ENCODE data around the gene JAKMIP2.
"Not testable (repeated sequence)": the region's sequence is repeated elsewhere in the genome, so short reads cannot be mapped to it uniquely, and the experiment has no call there.

JAKMIP2 gene

GRCh38 chr5:147743012-147743411 lies 39.5 kb downstream of the JAKMIP2 start:
- no peak for DNase-seq

- no peak for DNase-seq
Measured at GRCh38 chr5:147742151-147742550, 40.4 kb downstream of the JAKMIP2 start.

DNA sequence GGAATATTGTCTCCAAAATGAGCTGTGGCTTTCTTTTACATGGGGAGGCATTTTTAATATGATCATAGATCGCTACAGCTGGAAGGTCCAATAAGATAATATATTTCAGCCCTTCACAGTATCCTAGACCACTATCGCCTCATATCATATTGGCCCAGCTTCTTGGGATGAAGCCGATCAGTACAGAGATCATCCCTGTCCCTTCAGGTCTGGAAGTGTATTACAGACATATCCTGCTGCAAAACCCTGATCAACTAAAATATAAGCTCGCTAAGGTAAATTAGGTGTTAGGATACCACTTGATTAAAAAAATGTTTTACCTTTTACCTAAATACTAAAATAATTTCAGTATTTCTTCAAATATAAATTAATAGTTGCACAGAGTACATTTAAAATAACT lies 41.7 kb downstream of the JAKMIP2 start:
- DNase-seq = no peak

DNA sequence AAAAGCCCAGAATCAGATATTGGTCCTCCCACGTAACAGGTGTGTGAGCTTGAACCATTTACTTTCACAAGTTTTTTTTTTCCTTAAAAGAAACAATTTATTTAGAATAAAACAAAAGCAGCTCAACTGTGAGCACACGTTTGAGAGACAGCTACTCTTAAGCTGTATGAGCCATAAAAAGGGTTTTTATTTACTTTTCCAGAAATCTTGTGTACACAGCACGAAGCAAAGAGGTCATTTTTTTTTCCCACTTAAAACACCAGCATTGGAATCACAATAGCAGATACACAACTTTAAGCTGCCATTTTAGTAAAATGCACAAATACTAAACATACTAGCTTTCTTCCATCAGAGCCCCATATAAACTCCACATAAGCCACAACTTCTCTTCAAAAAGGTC lies 44.6 kb downstream of the JAKMIP2 start:
- no peak for DNase-seq

DNA sequence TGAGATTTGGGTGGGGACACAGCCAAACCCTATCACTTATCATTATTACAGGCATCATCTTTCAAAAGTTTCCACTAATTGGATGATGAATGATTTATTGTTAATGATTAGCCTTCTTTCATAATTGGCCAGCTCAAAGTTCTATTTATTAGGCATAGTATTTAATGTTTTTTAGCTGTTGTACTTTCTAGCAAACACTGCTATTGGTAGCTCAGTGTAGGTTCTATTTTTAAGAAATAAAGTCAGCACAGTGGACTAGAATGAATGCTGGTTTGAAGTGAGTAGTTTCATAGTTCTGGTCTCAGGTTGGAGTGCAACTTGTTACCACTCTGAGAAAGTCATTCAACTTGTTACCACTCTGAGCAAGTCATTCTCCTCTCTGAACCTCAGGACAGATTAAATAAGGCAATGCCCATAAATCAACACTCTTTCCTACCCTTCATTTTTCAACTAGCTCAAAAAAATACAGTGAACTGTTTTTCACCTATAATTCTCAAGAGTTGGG lies 46.9 kb downstream of the JAKMIP2 start:
- DNase-seq = no peak

DNA sequence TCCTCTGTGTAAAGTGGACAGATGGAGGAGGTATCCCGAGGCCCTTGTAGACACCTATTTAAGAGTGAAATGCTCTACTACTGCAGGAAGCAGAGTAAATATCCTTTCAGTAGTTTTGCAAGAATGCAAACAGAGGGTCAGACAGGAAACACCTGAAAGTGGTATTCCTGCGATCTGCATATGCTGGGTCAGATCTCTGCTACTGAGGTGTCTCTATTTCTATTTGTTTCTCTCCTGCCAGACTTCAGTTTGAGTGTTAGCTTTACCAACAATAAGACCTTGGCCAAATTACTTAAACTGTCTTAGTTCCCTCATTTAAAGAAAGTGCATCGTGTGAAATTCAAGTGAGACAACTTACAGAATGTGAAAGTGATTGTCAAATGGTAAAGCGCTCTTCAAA lies 47.6 kb downstream of the JAKMIP2 start:
- DNase-seq = no peak

- no peak for DNase-seq
Measured at GRCh38 chr5:147733075-147733474, 49.5 kb downstream of the JAKMIP2 start.

- DNase-seq = no peak
Measured at GRCh38 chr5:147732291-147732883, 50.1 kb downstream of the JAKMIP2 start.

DNA sequence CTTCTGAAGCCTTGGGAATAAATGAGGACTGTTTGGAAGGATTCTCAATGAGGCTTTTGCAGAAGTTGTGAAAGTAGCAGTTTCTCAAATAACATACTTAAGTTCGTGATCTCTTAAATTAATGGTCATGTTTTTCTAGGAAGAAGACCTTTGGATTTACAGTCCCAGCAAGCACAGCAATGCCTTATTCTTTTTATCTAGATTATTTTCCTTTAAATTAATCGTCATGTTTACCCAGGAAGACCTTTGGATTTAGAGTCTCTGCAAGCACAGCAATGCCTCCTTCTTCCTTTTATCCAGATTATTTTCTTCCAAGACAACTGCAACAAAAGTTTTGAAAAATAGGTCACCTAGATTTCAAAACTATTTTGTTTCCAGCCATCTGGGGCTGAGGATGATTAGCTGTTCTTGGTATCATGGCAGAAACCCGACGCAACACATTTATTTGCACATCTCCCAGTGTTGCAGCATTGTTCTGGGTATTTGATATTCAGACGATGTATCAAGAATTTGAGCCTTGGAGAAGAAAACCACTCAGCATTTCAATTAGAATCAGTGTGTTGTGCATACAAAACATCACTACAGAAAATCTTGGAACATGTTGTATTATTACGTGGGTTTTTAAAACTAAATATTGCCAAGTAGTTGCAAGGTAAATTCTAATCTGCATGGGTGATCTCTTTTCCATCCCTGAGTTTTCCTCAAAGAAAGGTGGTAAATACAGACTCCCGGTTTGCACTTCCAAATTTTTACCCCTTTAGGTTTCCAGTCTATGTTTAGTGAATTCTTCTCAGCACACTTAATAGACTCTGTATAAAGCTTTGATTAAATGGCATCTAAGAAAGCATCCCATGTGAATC lies 50.9 kb downstream of the JAKMIP2 start:
- no peak for DNase-seq

DNA sequence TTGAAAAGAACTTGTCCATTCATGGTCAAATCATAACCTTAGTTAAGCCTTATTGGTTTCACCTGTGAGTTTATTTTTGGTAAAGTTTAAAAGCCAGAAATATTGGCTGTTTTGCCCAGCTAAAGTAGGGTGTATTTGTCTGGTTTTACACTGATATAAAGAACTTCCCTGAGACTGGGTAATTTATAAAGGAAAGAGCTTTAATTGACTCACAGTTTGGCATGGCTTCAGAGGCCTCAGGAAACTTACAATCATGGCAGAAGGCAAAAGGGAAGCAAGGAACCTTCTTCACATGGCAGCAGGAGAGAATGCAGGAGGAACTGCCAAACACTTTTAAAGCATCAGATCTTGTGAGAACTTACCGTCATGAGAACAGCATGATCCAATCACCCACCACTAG lies 55.3 kb downstream of the JAKMIP2 start:
- no peak for DNase-seq

DNA sequence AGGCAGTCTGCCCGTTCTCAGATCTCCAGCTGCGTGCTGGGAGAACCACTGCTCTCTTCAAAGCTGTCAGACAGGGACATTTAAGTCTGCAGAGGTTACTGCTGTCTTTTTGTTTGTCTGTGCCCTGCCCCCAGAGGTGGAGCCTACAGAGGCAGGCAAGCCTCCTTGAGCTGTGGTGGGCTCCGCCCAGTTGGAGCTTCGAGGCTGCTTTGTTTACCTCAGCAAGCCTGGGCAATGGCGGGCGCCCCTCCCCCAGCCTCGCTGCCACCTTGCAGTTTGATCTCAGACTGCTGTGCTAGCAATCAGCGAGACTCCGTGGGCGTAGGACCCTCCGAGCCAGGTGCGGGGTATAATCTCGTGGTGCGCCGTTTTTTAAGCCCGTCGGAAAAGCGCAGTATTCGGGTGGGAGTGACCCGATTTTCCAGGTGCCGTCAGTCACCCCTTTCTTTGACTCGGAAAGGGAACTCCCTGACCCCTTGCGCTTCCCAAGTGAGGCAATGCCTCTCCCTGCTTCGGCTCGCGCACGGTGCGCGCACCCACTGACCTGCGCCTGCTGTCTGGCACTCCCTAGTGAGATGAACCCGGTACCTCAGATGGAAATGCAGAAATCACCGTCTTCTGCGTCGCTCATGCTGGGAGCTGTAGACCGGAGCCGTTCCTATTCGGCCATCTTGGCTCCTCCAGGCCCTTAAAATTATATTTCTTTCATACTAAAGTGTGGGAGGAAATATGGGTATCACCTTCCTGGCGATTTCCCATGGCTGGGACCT lies 61.2 kb downstream of the JAKMIP2 start:
- not testable (repeated sequence) for DNase-seq

DNA sequence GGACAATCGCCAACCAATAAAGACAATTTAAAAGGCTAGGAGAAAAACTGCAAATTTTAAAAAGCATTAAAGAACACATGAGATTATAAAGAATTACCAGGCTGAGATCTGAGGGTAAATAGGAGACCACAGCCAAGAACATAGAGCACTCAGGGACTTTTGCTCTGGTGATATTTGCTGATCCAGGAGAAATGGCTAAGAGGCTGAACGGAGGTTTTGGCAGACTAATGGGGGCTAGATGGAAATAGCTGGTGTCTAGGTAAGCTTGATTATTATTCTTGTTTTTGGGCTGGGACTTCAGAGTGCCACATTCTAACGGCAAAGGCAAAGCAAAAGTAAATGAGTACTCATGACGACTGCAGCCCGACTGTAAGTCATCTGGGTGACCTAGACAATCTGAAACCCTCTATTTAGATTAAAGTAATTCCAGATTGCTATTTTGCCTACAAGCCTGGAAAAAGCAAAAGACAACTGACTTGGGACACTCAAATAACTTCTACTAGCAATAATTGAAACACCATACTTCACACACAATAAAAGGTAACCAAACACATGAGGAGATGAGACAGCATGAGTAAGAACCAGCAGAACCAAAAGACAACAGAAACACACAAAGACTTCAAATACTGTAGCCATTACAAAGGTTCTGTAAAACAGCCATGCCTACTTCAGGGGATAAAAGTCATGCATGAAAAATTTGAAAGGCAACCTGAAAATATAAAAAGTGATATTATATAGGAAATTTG lies 68.8 kb downstream of the JAKMIP2 start:
- no peak for DNase-seq

- DNase-seq = no peak
Measured at GRCh38 chr5:147712598-147712997, 69.9 kb downstream of the JAKMIP2 start.

DNA sequence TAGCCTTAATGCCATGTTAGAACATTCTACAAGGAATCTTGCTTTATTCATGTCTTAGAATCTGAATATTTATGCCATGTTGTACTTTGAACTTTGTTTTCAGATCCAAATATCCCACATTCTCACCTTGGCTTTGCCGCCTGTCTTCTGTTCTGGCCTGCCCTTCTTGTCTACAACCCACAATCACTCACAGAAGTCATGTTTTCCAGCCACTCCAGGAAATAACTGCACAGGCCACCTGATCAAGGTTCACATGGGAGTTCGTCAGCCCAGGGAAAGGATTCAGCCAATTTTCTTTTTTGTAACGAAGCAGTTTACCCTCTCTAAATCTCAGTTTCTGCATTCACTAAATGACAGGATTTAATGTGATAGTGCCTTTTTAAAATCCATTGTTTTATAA lies 70.5 kb downstream of the JAKMIP2 start:
- no peak for DNase-seq

DNA sequence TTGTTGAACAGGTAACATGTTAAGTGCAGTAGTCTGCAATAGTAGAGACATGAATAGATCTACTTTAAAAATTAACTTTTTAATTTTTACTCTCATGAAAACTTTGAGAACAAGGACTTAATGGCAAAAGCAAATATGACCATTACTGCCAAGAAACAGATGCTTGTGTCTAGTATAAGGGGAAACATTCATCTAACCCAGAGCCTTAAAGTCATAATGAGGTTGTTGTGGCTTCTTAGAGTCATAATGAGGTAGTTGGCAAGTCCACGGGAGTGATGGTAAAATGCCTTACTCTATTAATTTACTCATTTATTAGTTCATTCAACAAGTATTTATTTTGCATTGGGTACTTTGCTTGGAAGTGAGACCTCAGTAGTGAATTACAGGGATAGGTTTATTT lies 71.5 kb downstream of the JAKMIP2 start:
- no peak for DNase-seq

DNA sequence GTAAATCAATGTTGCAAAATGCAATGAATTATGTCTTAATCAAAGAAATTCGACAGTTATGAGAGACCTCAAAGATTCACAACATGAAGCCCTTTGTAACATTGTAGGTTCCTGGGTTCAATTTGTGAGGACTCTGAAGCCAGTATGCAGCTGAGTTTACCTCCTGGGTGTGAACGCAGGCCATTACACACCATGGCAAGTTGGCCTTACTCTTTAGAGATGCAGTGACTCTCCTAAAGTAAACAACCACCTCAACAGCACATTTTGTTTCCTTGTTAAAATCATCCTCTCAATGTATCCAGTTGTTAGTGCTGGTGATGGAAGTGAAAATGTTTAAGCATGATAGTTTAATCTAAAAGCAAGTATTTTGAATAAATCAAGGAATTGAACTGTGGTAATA lies 73.8 kb downstream of the JAKMIP2 start:
- no peak for DNase-seq

DNA sequence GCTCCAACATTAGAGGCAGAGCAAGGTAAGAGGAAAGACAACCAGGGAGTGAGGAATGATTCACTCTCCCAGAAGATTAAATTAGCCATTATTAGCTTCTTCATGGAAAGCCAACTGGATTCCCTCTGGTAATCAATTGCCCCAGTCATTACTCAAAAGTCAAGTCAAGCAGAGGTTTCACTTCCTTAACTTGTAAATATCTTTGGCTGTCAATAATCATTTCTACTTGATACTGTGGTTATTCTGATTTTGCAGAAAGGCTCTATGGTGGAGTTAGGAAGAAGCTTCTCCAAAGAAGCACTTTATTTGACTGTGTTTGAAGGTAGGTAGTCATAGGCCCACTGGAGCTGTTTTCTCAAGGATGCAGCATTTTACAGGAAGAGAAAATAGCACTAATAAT lies 78.0 kb downstream of the JAKMIP2 start:
- no peak for DNase-seq

- DNase-seq = no peak
Measured at GRCh38 chr5:147701468-147701867, 81.1 kb downstream of the JAKMIP2 start.

- no peak for DNase-seq
Measured at GRCh38 chr5:147699496-147700088, 82.9 kb downstream of the JAKMIP2 start.

GRCh38 chr5:147697380-147697779 lies 85.1 kb downstream of the JAKMIP2 start:
- no peak for DNase-seq

DNA sequence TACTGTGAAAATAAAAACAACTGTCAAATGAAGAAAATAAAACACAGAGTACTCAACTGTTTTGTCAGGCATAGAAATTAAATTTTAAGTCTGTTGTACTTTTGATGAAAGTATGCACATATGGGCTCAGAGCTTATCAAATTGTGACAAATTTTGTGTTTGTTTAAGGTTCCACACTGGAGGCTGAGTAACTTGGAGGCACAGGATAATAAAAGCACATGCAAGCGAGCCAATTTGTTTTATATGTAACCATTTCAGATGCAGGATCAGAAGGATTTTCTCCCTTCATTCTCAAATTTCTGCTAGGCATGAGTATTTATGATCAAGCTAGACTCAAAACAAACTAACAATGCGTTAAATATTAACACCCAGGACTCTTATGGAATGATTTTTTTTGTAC lies 87.8 kb downstream of the JAKMIP2 start:
- no peak for DNase-seq

DNA sequence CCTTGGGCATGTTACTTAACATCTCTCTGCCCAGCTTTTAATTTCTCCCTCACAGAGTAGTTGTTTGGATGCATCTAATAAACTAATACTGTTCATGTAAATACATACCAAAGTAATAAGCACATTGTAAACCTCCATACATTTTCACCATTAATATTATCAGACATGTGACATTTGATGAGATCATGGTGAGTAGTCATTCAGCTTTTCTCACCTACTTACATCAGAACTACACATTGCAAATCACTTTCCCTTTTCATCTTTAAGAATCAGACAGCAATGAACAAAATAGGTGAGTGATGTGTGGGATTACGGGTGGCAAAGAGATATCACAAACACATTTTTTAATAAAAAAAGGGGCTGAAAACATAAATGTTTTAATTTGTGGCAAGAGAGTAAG lies 89.3 kb downstream of the JAKMIP2 start:
- no peak for DNase-seq

DNA sequence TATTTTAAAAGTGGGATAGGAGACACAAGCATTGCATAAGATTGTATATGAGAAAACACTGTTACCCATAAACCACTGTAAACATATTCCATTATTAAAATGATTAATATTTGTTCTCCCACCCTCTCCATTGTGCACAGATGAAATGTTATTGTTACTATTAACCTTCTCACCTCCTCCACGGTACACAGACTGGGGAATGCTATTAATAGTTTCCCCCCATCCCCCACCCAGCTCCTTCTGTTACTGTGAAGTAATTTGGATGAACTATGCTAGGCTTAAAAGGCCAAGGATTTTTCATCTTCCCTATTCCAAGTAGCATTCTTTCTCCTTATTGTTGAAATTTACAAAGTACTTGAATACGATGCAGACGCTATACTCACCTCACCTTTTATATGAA lies 91.4 kb downstream of the JAKMIP2 start:
- no peak for DNase-seq
